HG02943 (cell line): ENCODE results near the gene C5orf15.
"Not testable (repeated sequence)": the region's sequence is repeated elsewhere in the genome, so short reads cannot be mapped to it uniquely, and the experiment has no call there.

Experiments used
- ATAC-seq: cut with Tn5 transposase; IDR thresholded peaks from one replicate; pipeline ENCODE4 v1.9.1; 2021; ENCODE audit warnings: mild to moderate bottlenecking, low read depth, moderate library complexity; ENCODE audit not compliant: unreplicated experiment

C5orf15 gene

GRCh38 chr5:133938929-133939328 is 29.5 kb downstream of the C5orf15 start:
- ATAC-seq: no peak

- no peak for ATAC-seq
Measured at GRCh38 chr5:133938039-133938821, 30.2 kb downstream of the C5orf15 start.

- ATAC-seq: not testable (repeated sequence)
Measured at GRCh38 chr5:133937628-133938027, 30.8 kb downstream of the C5orf15 start.

- no peak for ATAC-seq
Measured at GRCh38 chr5:133936651-133937015, 31.8 kb downstream of the C5orf15 start.

- not testable (repeated sequence) for ATAC-seq
Measured at GRCh38 chr5:133935991-133936650, 32.3 kb downstream of the C5orf15 start.

GRCh38 chr5:133935667-133935940 is 32.8 kb downstream of the C5orf15 start:
- no peak for ATAC-seq

GRCh38 chr5:133934822-133935666 is 33.4 kb downstream of the C5orf15 start:
- no peak for ATAC-seq

GRCh38 chr5:133934311-133934710 is 34.1 kb downstream of the C5orf15 start:
- ATAC-seq: no peak

- ATAC-seq: no peak
Measured at GRCh38 chr5:133933670-133934295, 34.6 kb downstream of the C5orf15 start.

- no peak for ATAC-seq
Measured at GRCh38 chr5:133933169-133933509, 35.3 kb downstream of the C5orf15 start.

GRCh38 chr5:133932441-133933168 is 35.8 kb downstream of the C5orf15 start:
- ATAC-seq: no peak

GRCh38 chr5:133931546-133931945 is 36.9 kb downstream of the C5orf15 start:
- ATAC-seq: no peak

- no peak for ATAC-seq
Measured at GRCh38 chr5:133930813-133931090, 37.7 kb downstream of the C5orf15 start.

- no peak for ATAC-seq
Measured at GRCh38 chr5:133930061-133930812, 38.2 kb downstream of the C5orf15 start.

GRCh38 chr5:133928587-133929393 is 39.6 kb downstream of the C5orf15 start:
- ATAC-seq: no peak

- no peak for ATAC-seq
Measured at GRCh38 chr5:133927300-133928180, 40.9 kb downstream of the C5orf15 start.

GRCh38 chr5:133926489-133927299 is 41.7 kb downstream of the C5orf15 start:
- ATAC-seq: no peak
